WI38 (cell line): ENCODE data around the gene CCL2.

Source experiments
- H3K4me3 ChIP-seq: 2 replicates; pipeline ENCODE4 v1.5.1; 2011; ENCODE audit warnings: low read depth, mild to moderate bottlenecking, control low read depth, low read length
- CTCF ChIP-seq: IDR thresholded peaks from 2 replicates; pipeline ENCODE4 v1.5.1; 2012; ENCODE audit warnings: low read depth, mild to moderate bottlenecking, control low read depth, low read length

CCL2 gene

GRCh38 chr17:34241062-34241461, 14.0 kb upstream of the CCL2 start:
- H3K4me3 ChIP-seq: no peak overlapping the region
- no peak for TF ChIP-seq CTCF

- no peak for TF ChIP-seq CTCF
- H3K4me3 ChIP-seq: no peak overlapping the region
Observed at GRCh38 chr17:34242587-34243363, 12.3 kb upstream of the CCL2 start.

- H3K4me3 ChIP-seq: no peak overlapping the region
- no peak for TF ChIP-seq CTCF
Observed at GRCh38 chr17:34243364-34244320, 11.4 kb upstream of the CCL2 start.

- no peak for TF ChIP-seq CTCF
- no peak overlapping the region for H3K4me3 ChIP-seq
Observed at GRCh38 chr17:34245351-34245905, 9.7 kb upstream of the CCL2 start.

GRCh38 chr17:34246446-34246845, 8.6 kb upstream of the CCL2 start:
- H3K4me3 ChIP-seq: no peak overlapping the region

GRCh38 chr17:34246881-34247280, 8.2 kb upstream of the CCL2 start:
- TF ChIP-seq CTCF: no peak
- H3K4me3 ChIP-seq: no peak overlapping the region

More at GRCh38 chr17:34246446-34246845, 8.6 kb upstream of the CCL2 start:
- TF ChIP-seq CTCF: no peak
